GM12872 (cell line): ENCODE results near the gene CLMN.

Experiments used
- TF ChIP-seq, protein P1 (sequence below): IDR thresholded peaks from 3 replicates; pipeline ENCODE4 v1.5.1; 2011; ENCODE audit warnings: low read depth, mild to moderate bottlenecking, low read length, moderate library complexity; ENCODE audit not compliant: insufficient read depth

The CLMN gene

DNA sequence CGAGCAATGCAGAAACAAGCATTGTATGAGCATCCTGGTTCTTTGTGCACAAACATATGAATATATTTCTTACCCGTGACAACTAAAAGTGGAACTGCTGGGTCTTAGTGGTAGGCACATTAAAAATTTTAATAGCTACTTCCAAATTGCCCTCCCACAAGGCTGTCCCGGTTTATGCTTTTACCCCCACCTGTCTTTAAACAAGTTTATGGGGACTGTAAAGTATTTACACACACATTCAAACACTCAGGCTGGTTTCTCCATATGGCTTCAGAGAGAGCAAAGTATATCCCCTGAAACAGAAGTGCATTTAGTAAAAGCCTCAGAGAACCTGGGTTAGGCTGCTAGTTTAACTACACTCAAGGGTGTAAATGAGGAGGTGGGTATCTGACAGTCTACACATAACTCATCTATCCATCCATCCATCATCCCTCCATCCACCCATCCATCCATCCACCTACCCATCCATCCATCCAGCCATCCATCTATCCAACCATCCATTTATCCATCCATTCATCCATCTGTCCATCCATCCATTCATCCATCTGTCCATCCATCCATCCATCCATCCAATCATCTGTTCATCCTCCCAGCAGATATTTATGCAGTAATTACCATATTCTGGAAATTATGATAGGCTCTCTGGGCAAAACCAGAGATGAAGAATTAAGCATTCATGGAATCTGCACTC, 86.7 kb downstream of the CLMN start:
- TF ChIP-seq, protein P1, sequence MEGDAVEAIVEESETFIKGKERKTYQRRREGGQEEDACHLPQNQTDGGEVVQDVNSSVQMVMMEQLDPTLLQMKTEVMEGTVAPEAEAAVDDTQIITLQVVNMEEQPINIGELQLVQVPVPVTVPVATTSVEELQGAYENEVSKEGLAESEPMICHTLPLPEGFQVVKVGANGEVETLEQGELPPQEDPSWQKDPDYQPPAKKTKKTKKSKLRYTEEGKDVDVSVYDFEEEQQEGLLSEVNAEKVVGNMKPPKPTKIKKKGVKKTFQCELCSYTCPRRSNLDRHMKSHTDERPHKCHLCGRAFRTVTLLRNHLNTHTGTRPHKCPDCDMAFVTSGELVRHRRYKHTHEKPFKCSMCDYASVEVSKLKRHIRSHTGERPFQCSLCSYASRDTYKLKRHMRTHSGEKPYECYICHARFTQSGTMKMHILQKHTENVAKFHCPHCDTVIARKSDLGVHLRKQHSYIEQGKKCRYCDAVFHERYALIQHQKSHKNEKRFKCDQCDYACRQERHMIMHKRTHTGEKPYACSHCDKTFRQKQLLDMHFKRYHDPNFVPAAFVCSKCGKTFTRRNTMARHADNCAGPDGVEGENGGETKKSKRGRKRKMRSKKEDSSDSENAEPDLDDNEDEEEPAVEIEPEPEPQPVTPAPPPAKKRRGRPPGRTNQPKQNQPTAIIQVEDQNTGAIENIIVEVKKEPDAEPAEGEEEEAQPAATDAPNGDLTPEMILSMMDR, result no peak

DNA sequence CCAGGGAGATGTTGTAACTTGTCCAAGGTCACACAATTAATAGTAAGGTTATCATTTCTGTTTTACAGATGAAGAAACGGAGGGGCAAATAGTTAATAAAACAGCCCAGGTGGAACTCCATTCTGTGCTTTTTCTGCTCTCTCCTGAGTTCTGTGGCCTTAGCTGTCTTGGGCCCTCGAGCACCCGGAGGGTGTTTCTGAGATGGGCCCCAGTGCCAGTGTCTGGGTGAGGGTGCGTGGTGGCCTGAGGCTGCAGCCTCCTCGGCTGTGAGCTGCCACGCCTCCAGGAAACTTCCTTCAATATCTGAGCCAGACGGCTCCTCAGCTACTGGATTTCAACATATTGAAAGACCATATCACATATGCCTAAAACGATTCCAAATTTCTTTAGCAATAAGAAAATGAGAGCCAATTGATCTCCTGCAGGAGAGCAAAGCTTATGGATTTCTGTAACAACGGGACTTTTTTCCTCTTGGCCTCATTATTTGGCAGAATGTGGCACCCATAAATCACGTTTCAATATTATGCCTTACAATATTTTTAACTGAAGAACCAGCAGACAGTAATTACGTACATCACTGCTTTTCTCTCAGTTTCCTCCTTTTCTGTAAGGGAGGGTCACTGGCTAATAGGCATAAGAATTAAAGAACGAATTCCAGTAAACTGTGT, 87.6 kb downstream of the CLMN start:
- TF ChIP-seq, protein P1, result no peak

DNA sequence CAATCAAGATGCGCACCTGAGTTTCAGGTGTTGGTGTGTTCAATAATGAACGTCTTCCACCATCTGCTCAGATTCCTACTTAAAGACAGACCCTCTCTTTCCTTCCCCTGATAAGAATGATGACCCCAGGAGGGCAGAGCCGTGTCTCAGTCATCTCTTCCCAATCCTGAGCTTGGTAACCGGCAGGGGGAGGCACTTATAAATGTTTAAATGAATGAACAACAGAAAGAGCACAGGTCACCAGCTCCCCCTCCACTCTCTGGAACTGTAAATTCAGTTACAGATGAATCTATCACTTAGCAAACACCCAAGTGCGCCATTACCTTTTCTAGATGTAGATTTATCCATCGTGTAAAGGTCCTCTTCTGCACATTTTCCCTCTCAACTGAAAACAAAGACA, 90.0 kb downstream of the CLMN start:
- TF ChIP-seq, protein P1, result no peak

DNA sequence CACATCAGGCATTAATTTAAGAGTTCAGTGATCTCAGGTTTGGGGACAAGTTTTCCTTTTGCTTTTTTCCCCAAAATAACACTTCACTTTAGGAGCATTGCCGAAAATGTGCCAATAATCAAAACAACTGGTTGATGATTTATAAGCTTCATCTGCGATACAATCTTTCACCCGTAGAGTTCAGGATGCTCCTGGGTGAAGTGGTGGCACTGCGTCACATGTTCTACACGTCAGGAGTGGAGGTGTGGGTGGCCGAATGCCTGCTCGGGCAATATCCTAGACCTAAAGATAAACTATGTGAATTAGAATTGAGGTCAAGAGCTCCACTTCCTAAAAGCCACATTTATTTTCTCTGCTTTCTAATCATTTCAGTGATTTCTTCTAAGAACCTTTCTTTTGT, 91.5 kb downstream of the CLMN start:
- TF ChIP-seq, protein P1, result no peak

DNA sequence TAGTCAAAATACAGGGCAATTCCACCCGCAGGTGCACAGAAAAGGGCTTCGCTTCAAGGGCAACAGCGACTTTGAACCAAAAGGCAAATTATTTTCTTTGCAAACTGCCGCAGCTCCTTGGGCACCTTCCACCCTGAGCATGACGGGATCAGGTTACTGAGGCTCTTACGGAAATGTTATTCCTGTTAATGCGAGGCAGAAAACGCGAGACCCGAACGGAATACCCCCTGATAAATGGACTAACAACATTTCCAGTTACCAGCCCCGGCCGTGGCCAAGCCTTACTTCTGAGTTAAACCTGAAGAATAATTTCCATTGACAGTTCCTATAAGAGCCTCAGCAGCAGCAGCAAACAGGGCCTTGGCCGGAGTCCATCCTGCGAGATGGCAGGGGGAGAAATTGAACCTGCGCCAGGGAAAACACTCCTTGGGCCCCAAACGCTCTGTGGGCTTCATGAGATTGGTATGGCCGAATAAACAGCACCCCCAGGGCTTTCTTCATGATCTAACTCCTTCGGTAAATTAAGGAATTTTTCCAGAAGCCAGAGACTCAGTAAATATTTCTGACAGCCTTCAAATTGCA, 92.3 kb downstream of the CLMN start:
- TF ChIP-seq, protein P1, result no peak

DNA sequence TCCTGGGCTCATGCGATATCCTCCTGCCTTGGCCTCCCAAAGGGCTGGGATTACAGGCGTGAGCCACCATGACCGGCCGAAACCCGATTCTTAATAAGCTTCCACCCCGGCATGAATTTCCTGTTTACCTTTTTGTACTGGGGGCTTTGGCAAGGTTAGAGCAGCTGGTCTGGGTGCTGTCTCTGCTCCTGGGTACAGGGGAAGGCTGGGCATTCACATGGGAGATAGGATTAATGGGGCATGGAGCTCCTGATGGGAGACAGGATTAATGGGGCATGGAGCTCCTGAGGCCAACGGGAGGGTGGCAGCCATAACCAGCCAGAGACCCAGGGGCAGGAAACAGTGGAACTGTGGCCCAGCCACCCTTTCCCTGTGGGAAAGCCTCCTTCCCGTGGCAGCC, 92.9 kb downstream of the CLMN start:
- TF ChIP-seq, protein P1, result no peak

DNA sequence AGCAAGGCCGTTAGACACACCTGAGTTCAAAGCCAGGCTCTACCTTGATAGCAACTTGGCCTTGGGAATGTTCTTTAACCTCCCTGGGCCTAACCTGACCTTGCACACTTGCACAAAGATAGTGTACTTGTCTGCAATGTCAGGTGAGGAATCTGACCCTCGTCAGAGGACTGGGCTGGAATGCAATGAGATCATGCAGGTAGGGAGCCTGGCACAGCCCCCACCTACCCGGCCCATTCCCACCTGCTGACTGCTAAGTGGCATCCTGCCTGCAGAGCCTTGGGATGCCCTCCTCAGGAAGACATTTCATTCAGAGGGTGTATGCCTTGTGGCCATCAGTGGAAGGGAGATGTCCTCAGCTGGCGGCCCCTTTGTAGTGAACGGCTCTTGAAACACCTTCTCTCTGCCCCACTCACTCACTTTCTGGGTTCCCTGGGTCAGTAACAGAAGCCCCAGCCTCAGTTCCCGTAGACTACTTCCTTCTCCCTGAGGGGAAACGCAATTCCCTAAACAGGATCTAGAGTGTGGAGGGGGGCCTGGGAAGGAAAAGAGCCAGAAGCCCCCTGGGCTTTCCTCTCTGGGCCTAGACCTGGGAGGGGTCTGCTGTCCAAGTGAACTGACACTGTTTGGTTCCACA, 94.3 kb downstream of the CLMN start:
- TF ChIP-seq, protein P1, result no peak
